HG02610 (cell line): ENCODE measurements around the gene NTS.
A peak's percentile ranks its signal among the peaks of the same experiment; 100 is the strongest.

Source experiments
- ATAC-seq: cut with Tn5 transposase; IDR thresholded peaks from one replicate; pipeline ENCODE4 v1.9.1; 2021; ENCODE audit warnings: mild to moderate bottlenecking, moderate library complexity; ENCODE audit not compliant: unreplicated experiment

The NTS gene

GRCh38 chr12:85874031-85874461 is at the start of gene NTS:
NTS (plus strand) TSS chr12:85874295; CDS start chr12:85874404, 109 bp downstream.
- ATAC-seq = peak; percentile 68

DNA sequence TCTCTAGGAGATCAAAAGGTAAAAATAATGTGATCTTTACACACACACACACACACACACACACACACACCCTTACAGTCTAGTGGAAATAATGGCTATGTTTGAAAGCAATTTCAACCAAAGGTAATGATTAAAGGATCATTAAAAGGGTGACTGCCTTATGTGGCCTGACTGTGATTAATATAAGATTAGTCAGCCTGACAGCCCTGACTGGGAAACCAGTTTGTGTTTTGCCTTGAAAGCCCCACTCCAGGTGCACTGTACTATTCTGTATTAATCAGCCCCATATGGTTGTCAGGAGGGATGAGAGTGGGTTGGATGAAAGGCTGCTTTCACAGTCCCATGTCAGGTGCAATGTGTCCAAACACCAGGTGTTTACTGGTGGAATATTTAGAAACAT is 48.3 kb upstream of the NTS start:
- ATAC-seq = no peak

DNA sequence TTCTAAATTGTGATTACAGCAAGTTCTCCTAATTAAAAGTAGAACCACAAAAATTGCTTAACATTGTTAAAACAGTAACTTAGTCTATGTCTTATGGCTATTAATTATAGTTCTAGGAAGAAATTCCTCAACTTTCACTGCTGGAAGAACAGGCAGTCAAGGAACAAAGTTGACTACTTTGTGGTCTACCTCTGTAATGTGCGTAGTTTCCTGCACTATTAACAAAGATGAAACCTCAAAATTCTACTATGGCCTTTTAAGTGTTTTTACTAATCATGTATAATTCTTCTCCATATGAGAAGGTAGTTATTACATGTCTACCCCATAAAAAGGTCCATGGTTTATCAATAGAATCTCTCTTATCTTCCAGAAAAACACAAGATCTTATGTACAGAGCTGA is 45.5 kb upstream of the NTS start:
- ATAC-seq = no peak

- no peak for ATAC-seq
Measured at GRCh38 chr12:85829391-85829790, 44.7 kb upstream of the NTS start.

DNA sequence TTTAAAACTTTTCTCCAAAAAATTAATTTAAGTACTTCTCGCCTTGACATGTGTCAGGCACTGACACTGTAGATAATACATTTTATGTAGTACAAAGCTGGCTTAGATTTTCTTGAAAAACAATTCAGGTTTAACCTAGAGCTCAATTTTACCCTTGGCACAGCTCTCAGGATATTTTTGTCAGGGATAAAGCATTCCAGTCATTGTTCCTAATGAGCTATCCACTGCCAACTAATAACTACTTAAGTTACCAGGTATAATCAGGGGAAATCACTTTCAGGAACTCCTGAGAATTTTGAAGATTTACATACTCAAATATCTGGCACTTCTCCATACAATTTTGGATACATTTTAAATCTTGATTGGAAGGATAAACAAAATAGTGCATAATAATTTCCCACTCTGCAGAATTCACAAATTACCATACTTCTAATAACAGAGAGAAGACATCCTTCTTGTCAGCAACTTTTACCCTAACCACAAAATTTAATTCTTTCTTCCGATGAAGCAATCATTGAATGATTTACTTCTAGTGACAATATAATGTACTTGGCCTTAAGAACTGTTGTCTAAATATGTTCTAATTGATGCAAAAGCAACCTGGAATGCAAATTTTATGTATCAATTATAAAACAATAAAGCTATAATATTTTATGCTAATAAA is 42.6 kb upstream of the NTS start:
- no peak for ATAC-seq

DNA sequence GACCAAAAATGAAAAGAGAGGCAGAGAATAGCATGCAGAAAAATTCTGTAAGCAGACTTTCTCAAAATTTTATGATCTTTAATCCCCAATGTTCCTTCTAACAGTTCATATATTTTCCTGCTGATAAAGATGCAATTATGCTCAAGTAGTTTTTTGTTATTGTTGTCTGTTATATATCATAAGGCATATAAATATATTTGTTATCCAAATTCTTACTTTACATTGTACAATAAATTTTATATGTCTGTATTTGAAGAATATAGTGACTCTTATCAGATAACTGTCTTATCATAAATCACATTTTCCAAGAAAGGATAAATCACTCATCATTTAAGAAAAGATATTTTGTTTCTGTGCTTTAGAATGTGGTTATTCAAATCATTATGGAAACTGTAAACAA is 40.5 kb upstream of the NTS start:
- no peak for ATAC-seq

DNA sequence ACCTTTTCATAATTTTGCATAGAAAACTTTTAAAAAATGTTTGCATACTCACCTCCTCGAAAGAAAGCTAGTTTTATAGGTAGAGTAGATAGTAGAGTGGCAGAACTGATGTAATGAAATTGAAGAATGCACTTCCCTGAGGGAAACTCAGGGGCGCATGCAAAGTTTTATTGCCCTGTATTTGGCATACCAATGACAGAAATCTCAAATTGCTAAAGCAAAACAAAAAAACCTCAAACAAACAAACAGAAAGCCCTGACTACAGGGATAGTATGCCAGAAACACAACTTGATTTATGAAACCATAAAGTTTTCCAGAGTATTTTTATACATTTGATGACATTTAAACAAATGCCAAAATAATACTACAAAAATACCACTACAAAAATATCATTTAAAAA is 39.7 kb upstream of the NTS start:
- ATAC-seq = no peak

GRCh38 chr12:85835426-85836196 is 38.5 kb upstream of the NTS start:
- ATAC-seq = peak; percentile 5

- peak; percentile 48 for ATAC-seq
Measured at GRCh38 chr12:85836197-85837090, 37.7 kb upstream of the NTS start, which contains the start of gene RASSF9. RASSF9 (minus strand) TSS chr12:85836409; CDS start chr12:85836201, 208 bp downstream.

DNA sequence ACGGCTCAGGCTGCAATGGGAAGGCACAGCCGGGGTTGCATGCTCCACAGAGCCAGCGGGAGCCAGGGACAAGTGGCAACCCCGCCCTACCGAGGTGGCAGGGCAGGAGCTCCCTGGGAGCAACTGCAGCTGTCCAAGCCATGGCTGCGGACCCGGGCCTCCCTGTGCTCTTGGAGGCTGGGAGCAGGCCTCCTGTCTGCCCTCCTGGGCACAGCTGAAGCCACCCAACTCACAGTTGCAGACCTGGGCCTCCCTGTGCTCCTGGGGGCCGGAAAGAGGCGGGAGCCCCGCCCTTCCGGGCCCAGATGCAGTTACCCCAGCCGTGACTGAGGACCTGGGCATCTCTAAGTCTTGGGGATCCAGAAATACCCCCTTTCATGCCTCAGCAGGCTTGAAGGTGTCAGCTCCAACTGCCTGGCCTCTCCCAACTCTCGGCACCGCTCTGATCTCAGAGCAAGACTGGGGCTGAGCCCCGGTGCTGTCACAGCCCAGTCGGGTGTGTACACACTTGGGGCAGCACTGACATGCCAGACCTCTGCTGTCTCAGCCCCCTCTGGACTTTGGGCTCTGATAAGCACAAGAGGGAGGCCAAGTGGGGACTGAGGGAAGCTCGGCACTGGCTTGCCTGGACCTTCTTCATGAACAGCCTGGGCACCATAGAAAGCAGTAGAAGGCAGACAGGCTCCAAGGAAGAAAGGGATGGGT is 30.3 kb upstream of the NTS start:
- ATAC-seq = no peak

DNA sequence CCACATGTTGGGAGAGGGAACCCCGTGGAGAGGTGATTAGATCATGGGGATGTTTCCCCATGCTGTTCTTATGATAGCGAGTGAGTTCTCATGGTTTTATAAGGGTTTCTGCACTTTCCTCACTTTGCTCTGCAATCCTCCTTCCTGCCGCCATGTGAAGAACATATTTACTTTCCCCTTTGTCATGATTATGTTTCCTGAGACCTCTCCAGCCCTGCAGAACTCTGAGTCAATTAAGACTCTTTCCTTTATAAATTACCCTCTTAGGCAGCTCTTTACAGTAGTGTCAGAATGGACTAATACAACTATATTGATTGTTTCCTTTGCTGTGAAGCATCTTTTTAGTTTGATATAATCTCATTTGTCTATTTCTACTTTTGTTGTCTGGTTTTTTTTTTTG is 24.8 kb upstream of the NTS start:
- ATAC-seq = no peak

DNA sequence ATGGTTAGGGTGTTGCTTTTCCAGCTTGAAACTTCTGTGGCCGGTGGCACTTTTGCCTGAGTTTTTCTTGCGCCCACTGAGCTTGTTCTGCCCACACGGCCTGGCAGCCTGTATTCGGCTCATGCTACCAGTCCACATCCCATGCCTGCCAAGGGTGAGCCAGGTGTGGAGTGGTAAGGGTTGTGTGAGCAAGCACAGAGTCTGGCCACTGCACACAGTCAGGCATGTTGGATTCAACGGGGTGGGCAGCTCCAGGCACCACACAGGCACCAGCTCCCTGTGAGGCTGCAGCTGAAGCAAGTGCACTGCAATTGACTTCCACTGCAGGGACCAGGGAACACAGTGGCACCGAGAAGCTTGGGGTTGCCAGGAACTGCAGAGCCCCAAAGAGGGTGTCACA is 18.8 kb upstream of the NTS start:
- ATAC-seq = no peak

DNA sequence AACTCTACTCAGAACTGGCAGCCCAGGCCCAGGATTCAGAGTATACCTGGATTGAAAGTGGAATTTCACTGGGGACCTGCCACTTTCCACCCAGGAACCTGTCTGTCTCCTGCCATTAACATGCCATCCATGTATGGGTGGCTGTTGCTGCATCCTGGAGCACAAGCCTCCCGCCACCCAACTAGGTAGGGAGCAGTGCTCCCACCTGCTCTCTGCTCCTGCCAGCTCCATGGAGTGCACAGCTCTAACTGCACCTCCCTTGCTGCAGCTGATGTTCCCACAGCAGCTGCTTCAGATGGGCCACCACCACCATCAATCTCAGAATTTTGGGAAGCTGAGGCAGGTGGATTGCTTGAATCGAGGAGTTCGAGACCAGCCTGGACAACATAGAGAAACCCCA is 17.1 kb upstream of the NTS start:
- ATAC-seq = no peak

GRCh38 chr12:85865890-85866289 is 8.2 kb upstream of the NTS start:
- no peak for ATAC-seq

DNA sequence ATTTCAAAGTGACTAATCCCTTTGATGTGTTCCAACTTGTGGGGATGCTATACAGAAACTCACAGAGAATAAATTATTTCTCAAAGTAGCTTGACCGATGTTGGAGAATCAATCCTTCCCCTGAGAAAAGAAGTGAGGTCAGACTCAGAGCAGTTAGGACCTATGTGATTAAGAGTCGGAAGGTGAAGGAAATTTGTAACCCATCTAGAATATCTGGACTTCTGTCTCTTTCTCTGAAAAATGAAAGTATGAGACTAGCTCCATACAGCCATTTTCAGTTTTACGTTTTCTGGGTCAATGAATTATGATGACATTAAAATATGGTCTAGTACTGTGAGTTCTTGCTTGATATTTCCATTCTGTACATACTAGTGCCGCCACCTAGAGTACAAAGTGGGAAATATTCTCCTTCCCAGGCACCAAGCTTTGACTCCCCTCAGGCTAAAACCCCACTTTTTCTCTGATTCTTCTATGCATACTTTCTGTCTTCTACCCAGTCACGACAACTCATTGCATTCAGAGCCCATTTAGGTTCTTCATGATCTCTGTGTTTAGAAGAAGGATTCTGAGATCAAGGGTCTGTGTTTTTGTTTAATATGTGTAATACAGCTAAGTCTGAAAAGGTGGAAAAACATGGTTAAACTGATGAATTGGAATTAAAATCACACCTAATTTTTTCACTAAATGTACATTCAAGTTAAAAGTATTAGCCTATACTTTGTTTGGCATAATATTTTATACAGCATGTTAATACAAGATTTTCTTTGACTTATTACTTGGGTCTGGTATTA is 6.9 kb upstream of the NTS start:
- ATAC-seq = peak; percentile 94

DNA sequence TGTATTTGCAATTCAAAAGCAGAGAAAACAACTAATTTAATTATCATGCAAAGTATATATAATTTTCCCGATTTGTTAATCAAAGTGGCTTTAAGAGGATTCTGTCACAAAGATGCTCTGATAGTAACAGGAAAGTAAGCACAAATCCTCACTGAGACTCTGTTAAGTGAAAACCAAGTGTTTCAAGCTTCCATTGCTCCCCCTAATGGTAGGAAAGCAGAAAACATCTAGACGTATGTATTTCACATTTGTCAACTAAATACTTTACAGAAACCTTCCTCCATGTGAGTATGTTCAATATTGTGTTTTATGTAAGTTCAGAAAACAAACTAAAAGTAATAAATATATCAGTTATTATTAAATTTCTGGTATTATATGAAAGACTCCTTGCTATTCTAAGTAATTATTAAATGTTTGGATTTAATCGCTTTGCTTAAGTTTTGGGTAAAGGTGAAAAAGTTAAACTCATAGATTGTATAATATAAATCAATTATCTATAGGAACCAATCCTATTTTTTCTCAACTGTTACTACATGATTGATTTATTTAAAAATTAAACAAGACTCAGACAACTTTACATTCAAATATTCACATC is 1.5 kb upstream of the NTS start:
- ATAC-seq = peak; percentile 81

GRCh38 chr12:85877459-85877858 is 3.4 kb downstream of the NTS start:
- ATAC-seq = no peak

DNA sequence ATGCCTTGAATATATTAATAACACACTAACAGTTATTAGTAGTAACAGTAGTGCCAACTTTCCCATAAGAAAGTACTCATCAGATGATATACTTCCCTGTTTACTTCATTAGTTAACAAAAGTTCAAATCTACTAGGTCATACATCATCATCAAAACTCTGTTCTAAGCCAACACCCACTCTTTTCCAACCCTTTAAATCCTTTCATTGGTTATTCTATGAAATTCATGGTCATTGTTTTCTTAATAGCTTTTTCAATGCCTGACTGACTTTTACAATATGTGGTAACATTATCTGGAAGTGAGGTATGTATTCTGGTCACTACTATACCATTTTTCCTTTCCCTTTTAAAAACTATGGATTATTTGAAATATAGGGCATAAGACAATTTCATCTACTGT is 9.7 kb downstream of the NTS start:
- ATAC-seq = no peak

- no peak for ATAC-seq
Measured at GRCh38 chr12:85894653-85895052, 20.6 kb downstream of the NTS start.
